Erythroblast (primary cell): Measurements from ENCODE around the gene PSMC6.

Source experiments
- GATA1 ChIP-seq: IDR thresholded peaks from 2 replicates; pipeline ENCODE4 v1.6.1; 2011; ENCODE audit warnings: low read depth, mild to moderate bottlenecking, control low read depth, low read length, moderate library complexity
- POLR2A ChIP-seq: IDR thresholded peaks from 2 replicates; pipeline ENCODE4 v1.6.1; 2011; ENCODE audit warnings: mild to moderate bottlenecking, low read length

DNA sequence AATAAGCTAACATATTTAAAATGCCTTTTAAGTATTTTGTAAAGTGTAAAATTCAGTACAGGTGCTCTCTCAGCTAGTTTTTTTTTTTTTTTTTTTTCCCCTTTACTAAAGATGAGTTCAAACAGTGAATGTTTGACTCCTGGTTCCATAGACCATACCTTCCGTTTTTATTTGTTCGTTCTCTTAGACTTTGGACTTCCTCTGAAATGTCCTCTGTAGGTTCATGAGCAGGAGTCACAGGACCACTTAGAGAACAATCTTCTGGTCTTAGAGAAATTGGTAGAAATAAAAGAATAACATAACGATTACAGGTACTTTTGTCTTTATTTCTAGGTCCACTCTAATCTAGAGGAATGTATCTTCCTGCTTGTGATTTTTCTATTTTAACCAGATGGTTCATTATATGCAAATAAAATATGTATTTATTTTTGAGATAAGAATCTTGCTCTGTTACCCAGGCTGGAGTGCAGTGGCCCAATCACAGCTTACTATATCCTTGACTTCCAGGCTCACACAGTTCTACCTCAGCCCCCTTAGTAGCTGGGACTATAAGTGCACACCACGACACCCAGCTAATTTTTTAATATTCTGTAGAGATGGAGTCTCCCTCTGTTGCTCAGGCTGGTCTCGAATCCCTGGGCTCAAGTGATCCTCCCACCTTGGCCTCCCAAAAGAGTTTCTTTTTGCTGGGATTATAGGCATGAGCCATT is 48.8 kb downstream of the PSMC6 start:
- no peak for TF ChIP-seq POLR2A
- no peak for TF ChIP-seq GATA1
